Upper lobe of right lung (tissue), 1 donor: ENCODE data around the gene ATG7. TPM values are rescaled to one million over a fixed set of nuclear protein-coding genes. Genes with fewer than 3 reads are reported as not detected.

Source experiments
- ATAC-seq: fragments of 200-7000 bp; cut with Tn5 transposase; one replicate; pipeline ENCODE4 v1.9.1; 2020; ENCODE audit warnings: mild to moderate bottlenecking, moderate library complexity
- DNase-seq: peaks from one replicate; pipeline ENCODE4 v3.0.0-alpha.2; 2020
- H3K27ac ChIP-seq: fragments of 200-600 bp; one replicate; pipeline ENCODE4 v1.8.0; 2022
- H3K27me3 ChIP-seq: fragments of 200-600 bp; one replicate; pipeline ENCODE4 v1.8.0; 2022; ENCODE audit warnings: mild to moderate bottlenecking
- H3K36me3 ChIP-seq: fragments of 200-600 bp; one replicate; pipeline ENCODE4 v1.8.0; 2022
- H3K4me1 ChIP-seq: fragments of 200-600 bp; one replicate; pipeline ENCODE4 v1.8.0; 2022
- H3K4me3 ChIP-seq: fragments of 200-600 bp; one replicate; pipeline ENCODE4 v1.8.0; 2022; ENCODE audit warnings: mild to moderate bottlenecking
- H3K9me3 ChIP-seq: fragments of 200-600 bp; one replicate; pipeline ENCODE4 v1.8.0; 2022
- intact Hi-C: fragments of 100-400 bp; cut with DNase I; formaldehyde crosslinking; loops from one replicate; pipeline ENCODE4 v1.11.0; 2022
- total RNA-seq: library from RNA; stranded (reverse); fragmentation: NEBNext Ultra II Directional; extraction: Animal tissue kit (Norgen Biotek cat#: 25700); gene quantifications from one replicate; pipeline ENCODE4 v1.2.1, GENCODE V29; 2021
- TF ChIP-seq, protein P1 (sequence below): fragments of 200-600 bp; IDR thresholded peaks from one replicate; pipeline ENCODE4 v1.8.0; 2022; ENCODE audit warnings: antibody characterized with exemption
- donor health status: DM: no; HTN: yes; CAD: no; lungs with severe emphysema.

ATG7 gene
- total RNA-seq, 1 donor from 2014 or later: 49.9 TPM

DNA sequence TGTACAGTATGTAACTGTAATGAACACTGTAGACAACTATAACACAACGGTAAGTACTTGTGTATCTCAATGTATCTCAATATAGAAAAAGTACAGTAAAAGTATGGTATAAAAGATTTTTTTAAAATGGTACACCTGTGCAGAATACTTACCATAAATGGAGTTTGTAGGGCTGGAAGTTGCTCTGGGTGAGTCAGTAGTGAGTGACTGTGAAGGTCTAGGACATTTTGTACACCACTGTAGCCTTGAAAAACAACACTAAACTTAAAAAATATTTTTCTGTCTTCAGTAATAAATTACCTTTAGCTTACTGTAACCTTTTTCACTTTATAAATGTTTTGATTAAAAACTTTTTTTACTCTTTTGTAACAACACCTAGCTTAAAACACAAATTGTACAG, 142.9 kb downstream of the ATG7 start:
- H3K4me1 ChIP-seq: no peaks in the 10 kb centered on the region
- H3K4me3 ChIP-seq: no peak overlapping the region
- TF ChIP-seq, protein P1, sequence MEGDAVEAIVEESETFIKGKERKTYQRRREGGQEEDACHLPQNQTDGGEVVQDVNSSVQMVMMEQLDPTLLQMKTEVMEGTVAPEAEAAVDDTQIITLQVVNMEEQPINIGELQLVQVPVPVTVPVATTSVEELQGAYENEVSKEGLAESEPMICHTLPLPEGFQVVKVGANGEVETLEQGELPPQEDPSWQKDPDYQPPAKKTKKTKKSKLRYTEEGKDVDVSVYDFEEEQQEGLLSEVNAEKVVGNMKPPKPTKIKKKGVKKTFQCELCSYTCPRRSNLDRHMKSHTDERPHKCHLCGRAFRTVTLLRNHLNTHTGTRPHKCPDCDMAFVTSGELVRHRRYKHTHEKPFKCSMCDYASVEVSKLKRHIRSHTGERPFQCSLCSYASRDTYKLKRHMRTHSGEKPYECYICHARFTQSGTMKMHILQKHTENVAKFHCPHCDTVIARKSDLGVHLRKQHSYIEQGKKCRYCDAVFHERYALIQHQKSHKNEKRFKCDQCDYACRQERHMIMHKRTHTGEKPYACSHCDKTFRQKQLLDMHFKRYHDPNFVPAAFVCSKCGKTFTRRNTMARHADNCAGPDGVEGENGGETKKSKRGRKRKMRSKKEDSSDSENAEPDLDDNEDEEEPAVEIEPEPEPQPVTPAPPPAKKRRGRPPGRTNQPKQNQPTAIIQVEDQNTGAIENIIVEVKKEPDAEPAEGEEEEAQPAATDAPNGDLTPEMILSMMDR: no peak
- H3K27ac ChIP-seq: no peak overlapping the region
- ATAC-seq (no peak), DNase-seq (no peak)
- H3K27me3 ChIP-seq: no peaks in the 10 kb centered on the region
- no peaks in the 10 kb centered on the region for H3K9me3 ChIP-seq
- no peaks in the 10 kb centered on the region for H3K36me3 ChIP-seq
- intact Hi-C loops: no loop called here

- ATAC-seq: no peak
- TF ChIP-seq, protein P1: no peak
- Histone ChIP-seq H3K27me3 (no peaks in the 10 kb centered on the region), H3K4me3 (no peak overlapping the region), H3K9me3 (no peaks in the 10 kb centered on the region), H3K27ac (no peak overlapping the region), H3K36me3 (no peaks in the 10 kb centered on the region), H3K4me1 (no peaks in the 10 kb centered on the region)
- no peak for DNase-seq
- intact Hi-C loops: no loop called here
Observed at GRCh38 chr3:11420066-11420465, 147.9 kb downstream of the ATG7 start.

GRCh38 chr3:11422291-11422690, 150.1 kb downstream of the ATG7 start:
- intact Hi-C loops: no loop called here

DNA sequence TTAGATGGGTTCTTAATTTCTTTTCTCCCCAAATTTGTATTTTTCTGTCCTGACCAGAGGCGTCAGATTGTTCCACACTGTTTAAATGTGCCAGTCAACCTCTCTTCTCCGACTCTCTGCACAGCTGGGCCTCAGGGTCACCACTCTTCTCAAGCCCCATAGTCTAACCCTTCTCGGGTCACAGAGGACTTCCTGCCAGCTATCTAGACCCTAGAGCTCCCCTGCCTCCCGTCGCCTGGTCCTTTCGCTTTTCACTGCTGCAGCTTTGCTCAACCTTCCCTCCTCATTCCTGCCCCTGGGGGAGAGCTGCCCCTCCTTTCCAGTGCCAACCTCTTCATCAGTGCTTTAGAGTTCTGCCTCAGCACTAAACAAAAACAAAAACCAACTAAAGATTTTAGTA, 151.7 kb downstream of the ATG7 start:
- Histone ChIP-seq H3K36me3 (peaks cover 14% of the 10 kb centered on the region), H3K4me1 (no peaks in the 10 kb centered on the region), H3K27me3 (no peaks in the 10 kb centered on the region), H3K9me3 (no peaks in the 10 kb centered on the region), H3K27ac (no peak overlapping the region), H3K4me3 (no peak overlapping the region)
- ATAC-seq (no peak), DNase-seq (no peak)
- TF ChIP-seq, protein P1: no peak
- intact Hi-C loops: no loop called here

More at GRCh38 chr3:11422291-11422690, 150.1 kb downstream of the ATG7 start:
- Histone ChIP-seq H3K27ac (no peak overlapping the region), H3K36me3 (peaks cover 4% of the 10 kb centered on the region), H3K4me1 (no peaks in the 10 kb centered on the region), H3K27me3 (no peaks in the 10 kb centered on the region), H3K9me3 (no peaks in the 10 kb centered on the region), H3K4me3 (no peak overlapping the region)
- TF ChIP-seq, protein P1: no peak
- DNase-seq (no peak), ATAC-seq (no peak)

GRCh38 chr3:11424277-11424676, 152.1 kb downstream of the ATG7 start:
- Histone ChIP-seq H3K36me3 (peaks cover 14% of the 10 kb centered on the region), H3K27me3 (no peaks in the 10 kb centered on the region), H3K4me3 (no peak overlapping the region), H3K4me1 (no peaks in the 10 kb centered on the region), H3K27ac (no peak overlapping the region), H3K9me3 (no peaks in the 10 kb centered on the region)
- intact Hi-C loops: no loop called here
- DNase-seq (no peak), ATAC-seq (no peak)
- TF ChIP-seq, protein P1: no peak

GRCh38 chr3:11430207-11430606, 158.0 kb downstream of the ATG7 start:
- intact Hi-C loops: no loop called here
- H3K9me3 ChIP-seq: no peaks in the 10 kb centered on the region
- H3K4me1 ChIP-seq: peaks cover 18% of the 10 kb centered on the region
- H3K36me3 ChIP-seq: peaks cover 14% of the 10 kb centered on the region
- no peak overlapping the region for H3K4me3 ChIP-seq
- TF ChIP-seq, protein P1: no peak
- no peaks in the 10 kb centered on the region for H3K27me3 ChIP-seq
- ATAC-seq (no peak), DNase-seq (no peak)
- no peak overlapping the region for H3K27ac ChIP-seq
